AG04450 (cell line): Measurements from ENCODE around the gene SPRED2. TPM values are rescaled to one million over a fixed set of nuclear protein-coding genes. Genes with fewer than 3 reads are reported as not detected.

Experiments
- CTCF ChIA-PET: fragments of 300-600, 350-600 bp; formaldehyde crosslinking; extraction: SDS; loops from one replicate; lab custom pipeline; 2022; ENCODE audit warnings: antibody characterized with exemption, inconsistent platforms; lab: Charles Lee
- POLR2A ChIA-PET: fragments of 350-600 bp; formaldehyde crosslinking; extraction: SDS; loops from one replicate; lab custom pipeline; 2021; ENCODE audit warnings: antibody characterized with exemption, inconsistent platforms; lab: Yijun Ruan, JAX
- DNase-seq: peaks from one replicate; pipeline ENCODE4 v3.0.0-alpha.2; 2011; ENCODE audit warnings: low read depth, low spot score
- H3K27ac ChIP-seq: one replicate; pipeline ENCODE4 v1.5.1; 2012; ENCODE audit warnings: low read depth, low read length, control low read depth
- H3K27me3 ChIP-seq: one replicate; pipeline ENCODE4 v1.6.0; 2012; ENCODE audit warnings: low read length; ENCODE audit not compliant: control insufficient read depth, insufficient read depth
- H3K4me3 ChIP-seq: 2 replicates; pipeline ENCODE4 v1.5.1; 2011; ENCODE audit warnings: mild to moderate bottlenecking, low read depth, low read length, control low read depth
- H3K9me3 ChIP-seq: 2 replicates; pipeline ENCODE4 v1.5.1; 2012; ENCODE audit warnings: low read length; ENCODE audit not compliant: control insufficient read depth, insufficient read depth
- CTCF ChIP-seq: IDR thresholded peaks from 2 replicates; pipeline ENCODE4 v1.5.1; 2011; ENCODE audit warnings: low read depth, low read length, control low read depth, inconsistent platforms
- polyA plus RNA-seq: library from polyadenylated mRNA; depleted of rRNA; stranded (reverse); fragments of >200 nt; gene quantifications from 2 replicates; pipeline ENCODE4 v1.2.3, GENCODE V29; 2011

Gene SPRED2
- polyA plus RNA-seq, 1 experiment: 18.6 TPM

GRCh38 chr2:65367524-65367923 is 64.9 kb downstream of the SPRED2 start:
- ChIA-PET POLR2A (interaction anchor here (0.6 to 2.3 kb wide), 10 partner anchors 8 to 69 kb away, joined by 3 to 11 read pairs (median 4); partner anchors contain the start of gene SPRED2), CTCF (interaction anchor here (0.9 kb wide), 1 partner anchor 17 kb away, joined by 3 read pairs; no protein-coding TSS in a partner anchor)
- H3K9me3 ChIP-seq: no peaks in the 10 kb centered on the region
- no peak overlapping the region for H3K4me3 ChIP-seq
- TF ChIP-seq CTCF: no peak
- H3K27ac ChIP-seq: peak overlapping the region; percentile 89
- DNase-seq: peak; percentile 89
- no peaks in the 10 kb centered on the region for H3K27me3 ChIP-seq

- POLR2A ChIA-PET: interaction anchor here (0.9 to 2.3 kb wide), 8 partner anchors 11 to 70 kb away, joined by 3 to 11 read pairs (median 6); partner anchors contain the start of gene SPRED2
- no peak for TF ChIP-seq CTCF
- no peaks in the 10 kb centered on the region for H3K27me3 ChIP-seq
- DNase-seq: peak; percentile 80
- peak overlapping the region; percentile 83 for H3K27ac ChIP-seq
- H3K9me3 ChIP-seq: no peaks in the 10 kb centered on the region
- peak overlapping the region; percentile 54 for H3K4me3 ChIP-seq
- CTCF ChIA-PET: interaction anchor here (0.9 to 1.1 kb wide), 2 partner anchors 16 kb away, joined by 3 to 5 read pairs; no protein-coding TSS in a partner anchor
Observed at GRCh38 chr2:65366595-65367125, 65.7 kb downstream of the SPRED2 start.

- H3K9me3 ChIP-seq: no peaks in the 10 kb centered on the region
- no peak overlapping the region for H3K27ac ChIP-seq
- peak overlapping the region; percentile 32 for H3K4me3 ChIP-seq
- ChIA-PET CTCF (interaction anchor here (1.1 kb wide), 1 partner anchor 15 kb away, joined by 5 read pairs; no protein-coding TSS in a partner anchor), POLR2A (no interaction called here)
- no peak for TF ChIP-seq CTCF
- no peak for DNase-seq
- no peaks in the 10 kb centered on the region for H3K27me3 ChIP-seq
Observed at GRCh38 chr2:65364986-65365733, 67.2 kb downstream of the SPRED2 start.

- DNase-seq: no peak
- POLR2A ChIA-PET: no interaction called here
- CTCF ChIA-PET: no interaction called here
- Histone ChIP-seq H3K27ac (no peak overlapping the region), H3K4me3 (no peak overlapping the region), H3K9me3 (no peaks in the 10 kb centered on the region), H3K27me3 (no peaks in the 10 kb centered on the region)
- no peak for TF ChIP-seq CTCF
Observed at GRCh38 chr2:65363879-65364666, 68.3 kb downstream of the SPRED2 start.
